GM21390 (cell line): ENCODE data around the gene EXT2.

Experiments used
- ATAC-seq: cut with Tn5 transposase; IDR thresholded peaks from one replicate; pipeline ENCODE4 v1.9.1; 2021; ENCODE audit not compliant: unreplicated experiment

Gene EXT2

DNA sequence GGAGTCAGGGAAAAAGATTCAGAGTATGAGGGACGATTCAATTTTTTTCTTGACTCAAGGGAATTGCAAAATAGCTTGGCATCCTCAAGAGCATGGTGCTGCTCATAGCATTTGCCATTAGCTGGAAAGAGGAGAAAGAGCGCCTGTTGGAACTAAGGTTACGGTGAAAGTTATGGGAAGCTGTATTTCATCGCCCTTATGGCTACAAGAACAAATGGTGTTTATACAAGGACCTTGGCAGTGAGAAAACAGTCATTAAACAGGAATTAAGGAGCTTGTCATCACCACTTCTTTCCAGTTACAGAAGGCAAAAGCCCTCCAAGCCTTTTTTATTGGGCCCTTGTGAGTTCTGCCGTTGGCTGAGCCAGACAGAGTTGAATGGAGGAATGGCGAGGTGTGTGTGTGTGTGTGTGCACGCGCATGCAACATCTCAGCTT lies 140.3 kb downstream of the EXT2 start:
- ATAC-seq = no peak

DNA sequence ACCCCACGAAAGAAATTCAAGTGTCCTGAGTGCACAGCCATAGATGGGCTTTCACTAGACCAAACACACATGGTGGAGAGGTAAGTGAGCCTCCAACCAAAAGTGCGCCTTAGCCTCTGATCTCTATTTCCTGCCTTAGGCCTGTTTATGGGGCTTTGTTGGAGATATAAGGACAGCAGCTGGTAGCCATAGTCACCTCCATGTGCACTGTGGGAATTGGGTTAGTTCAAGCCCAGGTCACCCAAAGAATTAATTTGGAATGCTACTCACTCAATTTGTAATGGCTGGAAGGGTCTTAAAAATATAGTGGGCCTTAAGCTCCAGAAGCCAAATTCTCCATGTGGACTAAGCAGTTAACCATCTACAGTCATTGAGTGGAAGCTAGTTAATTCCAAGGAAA lies 140.8 kb downstream of the EXT2 start:
- no peak for ATAC-seq

DNA sequence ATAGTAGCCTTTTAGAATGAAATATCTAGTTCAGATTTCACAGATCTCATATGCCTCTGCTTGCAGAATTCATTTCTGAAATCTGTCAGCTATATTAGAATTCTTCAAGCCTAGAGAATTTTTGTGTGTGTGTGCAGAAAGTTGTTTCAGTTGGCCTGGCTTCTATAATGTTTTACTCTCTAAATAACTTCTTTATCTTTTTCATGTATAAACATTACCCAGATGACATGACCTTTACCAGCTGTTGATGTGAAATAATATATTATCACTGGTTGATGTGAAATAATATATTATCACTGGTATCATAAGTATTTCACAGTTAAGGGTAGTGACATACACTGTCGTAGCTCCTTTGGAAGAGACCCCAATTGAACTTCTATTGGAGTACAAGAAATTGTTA lies 141.7 kb downstream of the EXT2 start:
- ATAC-seq = no peak

DNA sequence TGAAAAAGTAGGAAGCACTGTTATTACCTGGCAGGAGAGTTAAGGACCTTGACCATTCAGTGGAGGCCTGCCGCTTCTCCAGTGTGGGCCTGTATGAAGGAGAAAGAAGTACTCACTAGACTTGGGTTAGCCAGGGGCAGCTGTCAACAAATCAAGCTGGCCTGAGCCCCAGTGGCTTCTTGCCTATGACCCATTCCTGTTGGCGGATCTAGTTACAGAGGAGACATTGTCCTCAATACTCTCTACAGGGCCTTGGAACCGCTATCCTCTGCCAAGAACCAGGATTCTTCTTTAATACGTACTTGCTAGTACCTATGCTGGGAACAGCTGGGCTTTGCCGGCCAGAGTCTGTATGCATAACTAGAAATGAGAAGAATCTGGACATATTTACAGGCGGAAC lies 146.4 kb downstream of the EXT2 start:
- no peak for ATAC-seq

DNA sequence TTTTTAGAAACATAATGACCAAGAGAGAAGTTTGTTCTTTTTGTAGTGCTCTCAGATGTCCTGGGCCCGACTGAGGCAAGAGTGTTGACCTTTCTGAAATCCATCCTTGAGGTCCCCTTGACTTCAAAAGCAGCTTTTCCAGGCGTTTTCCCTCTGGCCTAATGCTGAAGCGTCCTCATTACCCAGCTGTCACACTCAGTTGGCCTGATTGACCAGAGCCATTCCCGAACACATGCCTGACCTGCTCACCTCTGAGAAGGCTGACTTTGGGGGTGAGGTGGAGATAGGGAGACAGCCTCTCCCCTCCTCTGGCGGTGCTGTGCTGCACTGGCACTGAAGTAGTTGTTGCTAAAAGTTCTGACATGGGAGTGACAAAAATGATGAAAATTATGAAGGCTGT lies 147.6 kb downstream of the EXT2 start:
- no peak for ATAC-seq

DNA sequence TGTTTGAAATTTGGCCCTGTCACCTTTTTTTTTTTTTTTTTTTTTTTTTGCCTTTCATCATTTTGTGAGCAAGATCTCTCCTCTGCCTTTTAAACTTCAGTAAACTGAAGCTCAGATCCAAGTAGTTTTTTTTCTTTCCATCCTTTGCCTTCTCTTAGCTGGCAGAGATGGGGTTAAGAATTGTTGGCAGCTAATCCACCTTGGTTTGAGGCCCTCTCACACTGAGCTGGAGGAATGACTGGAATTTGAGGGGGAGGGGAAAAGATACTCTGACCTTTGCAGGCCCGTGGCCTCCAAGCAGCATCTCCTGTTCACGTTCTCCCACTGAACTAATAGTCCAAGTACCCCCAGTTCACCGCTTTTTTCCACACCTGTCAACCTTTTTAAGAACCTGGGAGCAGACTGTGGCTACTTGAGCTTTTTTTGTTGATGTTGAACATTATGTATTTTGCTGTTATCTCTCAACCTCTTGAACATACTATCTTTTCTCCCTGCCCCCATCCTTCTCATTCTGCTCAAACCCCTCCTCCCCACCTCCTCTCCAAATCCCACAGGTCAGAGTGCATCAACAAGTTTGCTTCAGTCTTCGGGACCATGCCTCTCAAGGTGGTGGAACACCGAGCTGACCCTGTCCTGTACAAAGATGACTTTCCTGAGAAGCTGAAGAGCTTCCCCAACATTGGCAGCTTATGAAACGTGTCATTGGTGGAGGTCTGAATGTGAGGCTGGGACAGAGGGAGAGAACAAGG lies 148.3 kb downstream of the EXT2 start:
- ATAC-seq = no peak

DNA sequence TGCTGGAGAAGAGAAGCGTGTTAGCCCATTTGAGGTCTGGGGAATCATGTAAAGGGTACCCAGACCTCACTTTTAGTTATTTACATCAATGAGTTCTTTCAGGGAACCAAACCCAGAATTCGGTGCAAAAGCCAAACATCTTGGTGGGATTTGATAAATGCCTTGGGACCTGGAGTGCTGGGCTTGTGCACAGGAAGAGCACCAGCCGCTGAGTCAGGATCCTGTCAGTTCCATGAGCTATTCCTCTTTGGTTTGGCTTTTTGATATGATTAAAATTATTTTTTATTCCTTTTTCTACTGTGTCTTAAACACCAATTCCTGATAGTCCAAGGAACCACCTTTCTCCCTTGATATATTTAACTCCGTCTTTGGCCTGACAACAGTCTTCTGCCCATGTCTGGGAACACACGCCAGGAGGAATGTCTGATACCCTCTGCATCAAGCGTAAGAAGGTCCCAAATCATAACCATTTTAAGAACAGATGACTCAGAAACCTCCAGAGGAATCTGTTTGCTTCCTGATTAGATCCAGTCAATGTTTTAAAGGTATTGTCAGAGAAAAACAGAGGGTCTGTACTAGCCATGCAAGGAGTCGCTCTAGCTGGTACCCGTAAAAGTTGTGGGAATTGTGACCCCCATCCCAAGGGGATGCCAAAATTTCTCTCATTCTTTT lies 149.3 kb downstream of the EXT2 start:
- ATAC-seq = no peak

DNA sequence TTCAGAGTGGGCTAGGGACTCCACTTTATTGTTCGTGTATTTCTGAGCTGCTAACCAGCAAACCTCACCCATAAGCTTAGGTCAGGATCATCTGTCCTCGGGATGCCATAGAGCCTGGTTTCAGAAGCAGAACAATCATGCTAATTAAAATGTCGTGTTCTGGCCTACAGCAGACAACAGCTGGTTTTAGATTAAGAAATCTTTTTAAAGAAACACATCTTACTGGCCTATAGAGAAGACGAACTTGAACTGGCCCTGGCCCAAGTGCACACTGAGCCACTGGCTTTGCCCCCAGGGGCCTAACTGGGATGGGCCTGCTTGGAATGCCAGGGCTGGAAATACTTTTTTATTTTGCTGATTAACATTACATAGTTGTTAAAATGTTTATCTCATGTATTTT lies 151.2 kb downstream of the EXT2 start:
- no peak for ATAC-seq

DNA sequence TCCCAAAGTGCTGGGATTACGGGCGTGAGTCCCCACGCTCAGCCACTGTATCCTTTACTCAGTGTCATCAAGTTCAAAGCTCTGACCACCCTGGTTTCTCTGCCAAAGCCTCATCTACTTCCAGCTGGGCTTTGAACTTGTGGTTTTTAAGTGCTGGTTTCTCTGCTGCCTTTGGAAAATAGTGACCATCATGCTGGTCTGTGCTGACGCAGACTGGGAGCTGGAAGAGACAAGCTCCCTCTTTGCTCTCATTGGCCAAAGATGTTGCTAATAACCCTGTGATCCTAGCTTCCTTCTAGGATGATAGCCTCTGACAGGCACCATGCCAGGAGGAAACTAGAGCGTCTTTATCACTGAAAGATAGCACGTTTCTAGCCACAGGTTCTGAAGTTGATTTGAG lies 152.0 kb downstream of the EXT2 start:
- no peak for ATAC-seq

DNA sequence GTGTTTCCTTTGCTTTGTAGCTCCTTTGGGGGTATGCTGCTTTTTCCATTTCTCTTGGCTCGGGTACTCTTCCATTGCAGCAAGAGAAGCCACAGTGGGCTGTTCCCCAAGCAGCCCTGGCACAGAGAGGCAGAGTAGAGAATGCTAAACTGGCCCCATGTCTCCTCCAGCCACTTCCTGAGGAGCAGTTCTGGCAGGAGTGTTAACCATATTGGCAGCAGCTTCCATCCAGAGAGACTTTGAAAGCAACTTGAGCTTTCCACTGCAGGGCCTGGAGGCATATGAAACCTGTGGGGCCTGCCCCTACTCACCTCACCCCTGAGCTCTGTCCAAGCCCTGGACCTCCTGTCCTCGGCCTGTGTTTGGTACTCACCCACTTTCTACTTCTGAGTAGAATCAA lies 152.6 kb downstream of the EXT2 start:
- ATAC-seq = no peak

DNA sequence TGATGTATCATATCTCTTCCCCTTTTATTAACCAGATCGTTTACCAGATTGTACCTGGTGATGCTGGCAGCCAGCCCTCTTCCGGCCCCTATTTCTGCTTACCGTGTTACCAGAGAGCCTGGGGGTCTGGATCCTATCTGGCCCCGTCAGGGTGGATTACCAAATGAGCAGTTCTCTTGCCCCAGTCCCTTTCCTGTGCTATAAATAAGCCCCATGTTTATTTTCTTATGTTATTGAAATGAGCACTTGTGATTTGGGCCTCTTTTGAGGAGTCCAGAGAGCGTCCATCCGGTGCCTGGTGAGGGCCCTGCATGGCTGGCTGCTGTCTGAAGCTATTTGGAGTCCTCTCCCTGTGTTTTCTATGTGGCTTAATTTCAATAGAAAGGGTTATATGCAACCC lies 154.9 kb downstream of the EXT2 start:
- no peak for ATAC-seq

DNA sequence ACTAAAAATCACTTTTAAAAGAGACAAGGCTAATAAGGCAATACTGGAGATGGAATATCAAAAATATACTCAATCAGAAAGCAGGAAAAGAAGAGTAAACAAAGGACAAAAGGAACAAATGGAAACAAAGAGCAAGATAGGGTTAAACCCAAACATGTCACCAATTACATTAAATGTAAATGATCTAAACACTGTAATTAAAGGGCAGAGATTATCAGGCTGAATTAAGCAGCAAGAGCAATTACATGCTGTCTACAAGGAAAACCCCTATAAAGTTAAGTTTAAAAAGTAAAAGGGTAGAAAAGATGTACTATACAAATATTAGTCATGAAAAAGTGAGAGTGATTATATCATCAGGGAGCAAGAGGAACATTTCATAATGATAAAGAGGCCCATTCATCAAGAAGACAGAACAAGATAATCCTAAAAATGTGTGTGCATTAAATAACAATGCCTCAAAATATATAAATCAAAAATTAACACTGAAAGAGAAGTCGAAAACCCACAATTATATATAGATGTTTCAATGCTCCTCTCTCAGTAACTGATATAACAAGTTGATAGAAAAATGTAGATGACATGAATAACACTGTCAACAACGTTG lies 157.6 kb downstream of the EXT2 start:
- ATAC-seq = no peak

DNA sequence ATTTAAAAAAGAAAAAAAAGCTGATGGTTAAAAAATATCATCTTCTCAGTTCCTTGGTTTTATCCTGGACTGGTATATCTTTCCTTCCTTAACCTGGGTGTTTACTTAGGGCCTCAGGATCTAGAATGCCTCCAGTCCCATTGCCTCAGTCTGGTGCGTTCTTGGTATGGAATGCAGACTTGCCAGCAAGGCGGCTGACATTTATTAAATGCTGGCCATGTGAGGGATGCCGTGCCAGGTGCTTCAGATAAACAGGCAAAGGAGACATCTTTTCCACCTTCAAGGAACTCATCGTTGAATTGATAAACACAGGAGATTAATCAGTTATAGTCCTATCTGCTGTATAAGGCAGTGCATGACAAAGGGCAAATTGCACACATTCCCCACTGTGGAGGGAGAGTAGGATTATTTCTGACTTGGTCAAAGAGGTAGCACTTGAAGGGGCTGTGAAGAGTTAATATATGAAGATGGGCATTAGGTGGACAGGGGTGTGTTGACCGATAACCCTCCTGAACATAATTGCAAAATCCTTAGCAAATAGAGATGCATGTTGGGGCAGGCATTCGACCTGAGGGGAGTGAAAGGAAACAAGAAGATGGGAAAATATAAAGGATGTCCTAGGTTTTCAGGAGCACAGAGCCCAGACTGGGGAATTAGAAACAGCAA lies 160.1 kb downstream of the EXT2 start:
- no peak for ATAC-seq

DNA sequence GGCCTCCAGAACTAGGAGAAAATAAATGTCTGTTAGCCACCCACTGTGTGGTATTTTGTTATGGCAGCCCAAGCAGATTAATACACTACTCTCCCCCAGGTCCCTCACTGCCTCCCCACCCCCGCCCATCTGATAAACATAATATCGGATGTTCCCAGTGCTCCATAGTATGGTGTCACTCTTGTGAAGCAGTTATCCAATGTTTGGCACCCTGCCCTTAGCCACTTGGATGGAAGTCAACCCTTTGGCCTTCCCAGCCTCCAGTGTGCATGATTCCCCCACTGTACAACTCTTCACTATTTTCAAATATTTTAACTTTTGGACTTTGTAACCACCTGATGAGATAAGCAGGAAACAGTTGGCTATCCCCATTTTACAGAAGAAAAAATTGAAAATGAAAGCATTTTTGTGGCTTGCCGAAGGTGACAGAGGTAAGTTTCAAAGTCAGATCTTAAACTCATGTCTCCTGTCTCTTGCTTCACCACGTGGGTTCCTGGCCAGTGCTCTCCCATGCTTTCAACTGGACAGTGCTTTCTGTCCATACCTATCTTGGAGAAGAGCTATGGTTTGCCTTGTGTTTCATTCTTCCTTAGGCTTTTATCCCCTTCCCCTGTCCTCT lies 161.3 kb downstream of the EXT2 start:
- no peak for ATAC-seq

DNA sequence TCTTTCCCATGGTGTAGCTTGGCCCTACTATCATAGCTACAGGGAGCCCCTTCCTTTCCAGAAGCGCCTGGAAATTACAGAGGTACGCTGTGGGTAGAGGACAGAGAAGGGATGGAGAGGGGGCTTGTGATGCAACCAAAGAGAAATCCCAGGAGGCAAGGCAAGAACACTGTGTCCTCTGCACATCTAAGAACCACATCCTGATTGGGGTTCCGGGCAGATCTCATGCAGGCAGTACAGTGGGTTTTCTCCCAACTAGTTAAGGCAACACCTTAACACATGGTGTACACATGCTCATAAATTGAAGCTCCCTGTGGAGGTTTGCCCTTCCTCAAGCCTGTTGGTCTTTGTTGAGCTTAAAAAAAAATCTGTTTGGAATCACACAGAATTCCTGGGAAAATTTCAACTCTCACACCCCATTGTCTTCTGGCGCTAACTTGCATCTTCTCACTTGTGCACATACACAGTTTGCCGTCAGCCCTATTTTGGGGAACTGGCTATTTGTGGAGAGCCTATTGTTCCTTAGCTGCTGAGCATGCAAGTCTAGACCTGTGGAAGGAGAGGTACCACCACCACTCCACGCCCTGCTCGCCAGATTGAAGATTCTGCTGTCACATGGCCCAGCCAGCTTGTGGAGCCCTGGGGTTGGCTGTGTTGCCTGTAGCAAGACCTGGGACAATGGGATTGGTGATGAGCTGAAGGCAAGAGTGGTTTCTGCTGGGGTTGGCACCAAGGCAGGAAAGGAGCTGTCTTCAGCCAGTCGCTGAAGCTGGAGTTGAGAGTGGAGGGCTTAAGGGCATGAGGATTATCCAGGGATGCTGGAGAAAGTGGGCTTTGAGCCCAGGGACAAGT lies 162.1 kb downstream of the EXT2 start:
- ATAC-seq = no peak

DNA sequence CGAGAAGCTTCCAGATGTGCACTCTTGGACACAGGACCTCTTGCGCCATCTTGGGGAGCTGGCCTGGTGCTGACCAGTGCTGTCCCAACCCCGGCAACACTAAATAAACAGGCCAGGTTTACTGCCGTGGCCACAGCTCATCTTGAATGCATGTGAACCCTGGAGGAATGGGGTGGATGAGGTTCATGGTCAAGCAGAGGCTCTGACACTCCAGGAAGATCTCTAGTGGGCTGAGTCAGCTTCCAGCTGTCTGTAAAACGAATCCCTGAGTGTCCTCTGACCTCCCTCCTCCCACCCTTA lies 162.7 kb downstream of the EXT2 start:
- ATAC-seq = no peak

DNA sequence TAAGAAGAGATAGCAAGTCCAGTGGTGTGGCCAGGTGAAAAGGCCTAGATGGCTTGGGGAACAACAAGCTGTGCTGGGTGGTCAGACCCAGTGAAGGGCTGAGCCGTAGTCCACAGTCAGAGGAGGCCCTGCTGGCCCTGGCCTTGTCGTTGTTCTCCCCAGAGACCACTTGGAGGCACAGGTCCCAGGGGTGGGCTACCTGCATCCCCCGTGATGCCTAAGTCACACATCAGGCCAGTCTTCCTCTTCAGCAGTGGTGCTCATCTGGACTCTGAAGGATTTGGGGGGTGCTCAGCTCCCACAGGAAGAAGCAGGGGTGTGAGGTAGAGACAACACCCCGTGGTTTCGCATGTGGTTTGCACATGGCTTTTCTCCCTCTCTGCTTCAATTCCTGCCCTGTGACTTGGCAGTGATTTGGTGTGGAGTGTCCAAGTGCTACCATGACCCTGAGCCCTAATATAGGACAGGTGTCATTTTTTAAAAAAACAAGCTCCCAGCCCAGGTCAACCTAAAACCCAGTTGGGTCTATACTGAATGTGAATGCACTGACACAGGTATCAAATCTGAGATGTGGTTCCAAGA lies 163.5 kb downstream of the EXT2 start:
- no peak for ATAC-seq

DNA sequence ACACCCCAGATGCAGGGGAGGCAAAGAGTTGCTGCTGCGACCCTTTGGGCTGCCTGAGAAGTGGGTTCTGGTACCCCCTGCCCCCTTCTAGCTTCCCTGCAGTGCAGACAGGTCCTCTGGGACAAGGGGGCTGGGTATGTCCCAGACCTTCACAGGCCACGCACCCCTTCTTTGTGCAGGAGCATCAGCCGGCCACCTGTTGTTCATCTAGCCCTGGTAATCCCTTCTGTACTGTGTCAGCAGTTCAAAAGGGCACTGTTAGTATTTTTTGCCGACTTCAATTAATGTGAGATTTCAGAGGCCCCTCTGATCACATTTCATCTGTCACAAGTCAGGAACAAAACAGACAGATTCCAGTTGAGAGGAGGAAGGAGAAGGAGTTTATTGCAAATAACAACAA lies 164.6 kb downstream of the EXT2 start:
- ATAC-seq = no peak

DNA sequence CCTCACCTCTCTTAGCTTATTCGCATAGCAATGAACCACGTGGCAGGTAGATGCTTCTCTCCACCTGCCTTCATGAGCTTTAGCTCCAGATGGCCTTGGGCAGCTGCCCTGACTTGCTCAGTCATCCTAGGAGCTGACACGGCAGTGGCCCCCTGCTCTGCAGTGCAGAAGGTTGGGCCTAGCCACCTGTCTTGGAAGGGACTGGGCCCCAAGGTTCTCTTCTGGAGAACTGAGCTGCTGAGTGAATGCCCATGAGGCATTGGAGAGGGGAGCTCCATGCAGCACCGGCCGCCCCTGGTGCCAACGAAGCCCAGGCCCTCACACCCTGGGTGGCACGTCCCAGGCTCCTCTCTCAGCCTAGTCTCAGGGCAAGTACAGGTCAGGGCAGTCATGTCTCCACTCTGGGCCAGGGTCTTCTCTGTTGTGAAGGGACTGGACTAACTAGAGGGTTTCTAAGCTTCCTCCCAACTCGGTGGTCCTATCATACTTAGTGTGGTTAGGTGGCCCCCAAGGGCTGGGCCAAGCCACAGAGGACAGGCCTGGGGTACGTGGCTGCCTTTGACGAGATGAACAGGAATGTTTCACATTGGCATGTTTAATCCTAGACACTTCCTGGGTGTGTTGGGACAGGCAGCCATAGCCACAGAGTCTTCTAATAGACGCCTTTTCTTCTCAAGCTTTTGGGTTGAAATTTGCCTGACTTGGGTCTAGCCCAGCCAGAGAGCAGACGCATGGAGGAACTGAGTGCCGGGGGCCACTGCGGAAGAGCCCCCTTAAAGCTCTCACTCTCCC lies 166.5 kb downstream of the EXT2 start:
- ATAC-seq = no peak
